ENCODE measurements around the gene ITFG1. TPM values are rescaled to one million over a fixed set of nuclear protein-coding genes. Genes with fewer than 3 reads are reported as not detected.

Gene ITFG1
- total and polyA plus RNA-seq, 2 of the 13 experiments (the other 11 are each of a cell fraction or from before 2014, with no cell fraction given) = 74.5 to 150 TPM

DNA sequence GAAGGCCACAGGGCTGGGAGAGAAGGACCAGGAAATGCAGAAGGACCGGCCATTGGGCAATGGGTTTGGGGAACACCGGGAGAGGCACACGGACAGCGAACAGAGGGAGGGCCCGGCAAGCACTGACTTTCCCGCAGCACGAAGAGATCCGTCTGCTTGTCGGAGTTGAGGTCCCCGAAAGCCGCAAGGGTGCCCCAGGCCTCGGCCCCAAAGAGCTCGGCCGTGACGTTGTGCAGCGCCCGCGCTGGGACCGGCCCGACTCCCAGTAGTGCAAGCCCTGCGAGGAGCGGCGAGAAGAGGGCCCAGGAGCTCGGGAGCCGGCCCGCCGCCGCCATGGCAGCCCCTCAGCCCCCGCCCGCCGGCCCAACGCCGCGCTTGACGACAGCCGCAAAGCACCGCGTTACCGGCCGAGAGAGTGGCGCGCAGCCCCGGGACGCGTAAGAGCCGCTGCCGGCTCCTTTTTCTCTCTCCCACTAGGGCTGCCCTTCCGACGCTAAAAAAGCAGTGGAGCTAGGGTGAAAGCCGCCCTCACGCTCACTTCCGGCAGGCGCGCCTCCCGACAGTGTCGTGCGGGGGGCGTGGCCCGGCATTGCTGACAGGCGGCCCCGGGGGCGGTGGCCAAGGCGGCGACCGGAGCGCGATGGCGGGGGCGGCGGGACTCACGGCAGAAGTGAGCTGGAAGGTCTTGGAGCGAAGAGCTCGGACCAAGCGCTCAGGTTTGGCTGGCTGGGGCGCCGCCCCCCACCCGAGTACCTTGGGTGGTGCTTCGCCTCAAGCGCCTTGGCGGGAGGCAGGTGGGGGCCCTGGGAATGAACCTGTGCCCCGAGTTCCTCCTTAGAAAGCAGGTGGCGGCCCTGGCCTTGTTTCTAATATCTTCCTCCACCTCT, at the start of gene ITFG1, which contains the start of gene PHKB (continued):
- peak; percentile 75 for TF ChIP-seq ELF4 (CRISPR knock-in tag; IDR thresholded peaks at IDR 0.05; ENCODE audit: borderline replicate concordance)
- TF ChIP-seq ZNF674 (CRISPR knock-in tag; IDR thresholded peaks at IDR 0.05; ENCODE audit: low read depth) = peak; percentile 58; the same call in 1 of the 2 replicates
- 0 out of 2 replicates have a peak, but pooled peaks have one; percentile 56 for TF ChIP-seq ZNF180 (CRISPR knock-in tag; IDR thresholded peaks at IDR 0.05; ENCODE audit: borderline replicate concordance, low read depth)
- TF ChIP-seq MIER2 (CRISPR knock-in tag; IDR thresholded peaks at IDR 0.05) = peak; percentile 30; the same call in 1 of the 2 replicates
- TF ChIP-seq SOX13 (IDR thresholded peaks at IDR 0.05) = no peak
- TF ChIP-seq SOX13 (CRISPR knock-in tag; conservative IDR thresholded peaks at IDR 0.05 in 1 of 2, IDR thresholded peaks at IDR 0.05 in 1 of 2) = no peak
- TF ChIP-seq, protein P1, sequence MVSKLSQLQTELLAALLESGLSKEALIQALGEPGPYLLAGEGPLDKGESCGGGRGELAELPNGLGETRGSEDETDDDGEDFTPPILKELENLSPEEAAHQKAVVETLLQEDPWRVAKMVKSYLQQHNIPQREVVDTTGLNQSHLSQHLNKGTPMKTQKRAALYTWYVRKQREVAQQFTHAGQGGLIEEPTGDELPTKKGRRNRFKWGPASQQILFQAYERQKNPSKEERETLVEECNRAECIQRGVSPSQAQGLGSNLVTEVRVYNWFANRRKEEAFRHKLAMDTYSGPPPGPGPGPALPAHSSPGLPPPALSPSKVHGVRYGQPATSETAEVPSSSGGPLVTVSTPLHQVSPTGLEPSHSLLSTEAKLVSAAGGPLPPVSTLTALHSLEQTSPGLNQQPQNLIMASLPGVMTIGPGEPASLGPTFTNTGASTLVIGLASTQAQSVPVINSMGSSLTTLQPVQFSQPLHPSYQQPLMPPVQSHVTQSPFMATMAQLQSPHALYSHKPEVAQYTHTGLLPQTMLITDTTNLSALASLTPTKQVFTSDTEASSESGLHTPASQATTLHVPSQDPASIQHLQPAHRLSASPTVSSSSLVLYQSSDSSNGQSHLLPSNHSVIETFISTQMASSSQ (IDR thresholded peaks at IDR 0.05; ENCODE audit: low read depth) = no peak
- TF ChIP-seq, protein P1 (CRISPR knock-in tag; IDR thresholded peaks at IDR 0.05; ENCODE audit: borderline replicate concordance) = peak; percentile 44
- peak; percentile 82 for TF ChIP-seq ZFP36L1 (CRISPR knock-in tag; IDR thresholded peaks at IDR 0.05)
- no peak for TF ChIP-seq ZNF282 (IDR thresholded peaks at IDR 0.05; ENCODE audit: partially characterized antibody)
- TF ChIP-seq, protein P2, sequence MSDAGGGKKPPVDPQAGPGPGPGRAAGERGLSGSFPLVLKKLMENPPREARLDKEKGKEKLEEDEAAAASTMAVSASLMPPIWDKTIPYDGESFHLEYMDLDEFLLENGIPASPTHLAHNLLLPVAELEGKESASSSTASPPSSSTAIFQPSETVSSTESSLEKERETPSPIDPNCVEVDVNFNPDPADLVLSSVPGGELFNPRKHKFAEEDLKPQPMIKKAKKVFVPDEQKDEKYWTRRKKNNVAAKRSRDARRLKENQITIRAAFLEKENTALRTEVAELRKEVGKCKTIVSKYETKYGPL (CRISPR knock-in tag; IDR thresholded peaks at IDR 0.05) = peak; percentile 55; the same call in 1 of the 2 replicates
- peak; percentile 66 for TF ChIP-seq CBFB (CRISPR knock-in tag; IDR thresholded peaks at IDR 0.05)
- TF ChIP-seq ZNF660 (CRISPR knock-in tag; IDR thresholded peaks at IDR 0.05; ENCODE audit: borderline replicate concordance, low read depth) = no peak
- no peak for TF ChIP-seq SRSF9 (IDR thresholded peaks at IDR 0.05; ENCODE audit: borderline replicate concordance, insufficient read depth, low read depth, low read length, poor library complexity, severe bottlenecking)
- no peak for TF ChIP-seq ATF7 (IDR thresholded peaks at IDR 0.05)
- TF ChIP-seq ATF7 (CRISPR knock-in tag; IDR thresholded peaks at IDR 0.05) = 0 out of 2 replicates have a peak, but pooled peaks have one; percentile 10
- 0 out of 2 replicates have a peak, but pooled peaks have one; percentile 41 for TF ChIP-seq ZNF619 (CRISPR knock-in tag; IDR thresholded peaks at IDR 0.05)
- TF ChIP-seq, protein P3, sequence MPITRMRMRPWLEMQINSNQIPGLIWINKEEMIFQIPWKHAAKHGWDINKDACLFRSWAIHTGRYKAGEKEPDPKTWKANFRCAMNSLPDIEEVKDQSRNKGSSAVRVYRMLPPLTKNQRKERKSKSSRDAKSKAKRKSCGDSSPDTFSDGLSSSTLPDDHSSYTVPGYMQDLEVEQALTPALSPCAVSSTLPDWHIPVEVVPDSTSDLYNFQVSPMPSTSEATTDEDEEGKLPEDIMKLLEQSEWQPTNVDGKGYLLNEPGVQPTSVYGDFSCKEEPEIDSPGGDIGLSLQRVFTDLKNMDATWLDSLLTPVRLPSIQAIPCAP (CRISPR knock-in tag; IDR thresholded peaks at IDR 0.05; ENCODE audit: low read depth) = 0 out of 2 replicates have a peak, but pooled peaks have one; percentile 53
- TF ChIP-seq ZBTB42 (CRISPR knock-in tag; IDR thresholded peaks at IDR 0.05) = peak; percentile 21; the same call in 1 of the 2 replicates
- TF ChIP-seq TP53 (CRISPR knock-in tag; conservative IDR thresholded peaks at IDR 0.05) = 0 out of 2 replicates have a peak, but pooled peaks have one; percentile 75
- TF ChIP-seq PPARG (CRISPR knock-in tag; conservative IDR thresholded peaks at IDR 0.05) = no peak
- TF ChIP-seq, protein P4, sequence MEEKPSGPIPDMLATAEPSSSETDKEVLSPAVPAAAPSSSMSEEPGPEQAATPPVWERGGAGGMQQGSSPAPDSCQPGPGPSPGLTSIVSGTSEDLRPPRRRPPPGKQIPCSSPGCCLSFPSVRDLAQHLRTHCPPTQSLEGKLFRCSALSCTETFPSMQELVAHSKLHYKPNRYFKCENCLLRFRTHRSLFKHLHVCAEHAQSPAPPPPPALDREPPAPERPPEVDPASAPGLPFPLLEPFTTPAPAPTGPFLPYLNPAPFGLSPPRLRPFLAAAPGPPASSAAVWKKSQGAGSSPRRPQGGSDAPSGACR (CRISPR knock-in tag; IDR thresholded peaks at IDR 0.05) = peak; percentile 85
- 0 out of 2 replicates have a peak, but pooled peaks have one; percentile 34 for TF ChIP-seq FOSL1 (CRISPR knock-in tag; IDR thresholded peaks at IDR 0.05; ENCODE audit: borderline replicate concordance)

Data from HepG2 (cell line).